Measurements from ENCODE around the gene GLB1L2. TPM values are rescaled to one million over a fixed set of nuclear protein-coding genes. Genes with fewer than 3 reads are reported as not detected.

GLB1L2 gene
- total and polyA plus RNA-seq, 2 donors (not counting 1 experiment from before 2014, with no cell fraction given): under 0.01 to 0.11 TPM

DNA sequence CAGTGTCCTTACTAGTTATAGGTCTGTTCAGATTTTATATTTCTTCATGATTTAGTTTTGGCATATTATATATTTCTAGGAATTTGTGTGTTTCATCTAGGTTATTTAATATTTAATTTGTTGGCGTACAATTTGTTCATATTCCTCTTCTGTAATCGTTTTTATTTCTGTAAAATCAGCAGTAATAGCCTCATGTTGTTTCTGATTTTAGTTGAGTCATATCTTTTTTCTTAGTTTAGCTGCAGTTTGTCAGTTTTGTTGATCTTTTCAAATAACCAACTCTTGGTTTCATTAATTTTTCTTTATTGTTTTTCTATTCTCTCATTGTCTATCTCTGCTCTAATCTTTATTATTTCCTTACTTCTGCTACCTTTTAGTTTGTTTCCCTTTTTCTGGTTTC is 20.3 kb downstream of the GLB1L2 start:
- no peak overlapping the region for H2AFZ ChIP-seq (ENCODE audit: low read length)
- H3K4me2 ChIP-seq (ENCODE audit: extremely low read depth, insufficient read depth, low read length): no peak overlapping the region
- no peak overlapping the region for H3K4me3 ChIP-seq (replicated peaks in 1 of 4; ENCODE audit: control extremely low read depth in 1 of 4, insufficient read depth in 1 of 4, low read depth in 3 of 4, low read length in 4 of 4)
- TF ChIP-seq, protein P1, sequence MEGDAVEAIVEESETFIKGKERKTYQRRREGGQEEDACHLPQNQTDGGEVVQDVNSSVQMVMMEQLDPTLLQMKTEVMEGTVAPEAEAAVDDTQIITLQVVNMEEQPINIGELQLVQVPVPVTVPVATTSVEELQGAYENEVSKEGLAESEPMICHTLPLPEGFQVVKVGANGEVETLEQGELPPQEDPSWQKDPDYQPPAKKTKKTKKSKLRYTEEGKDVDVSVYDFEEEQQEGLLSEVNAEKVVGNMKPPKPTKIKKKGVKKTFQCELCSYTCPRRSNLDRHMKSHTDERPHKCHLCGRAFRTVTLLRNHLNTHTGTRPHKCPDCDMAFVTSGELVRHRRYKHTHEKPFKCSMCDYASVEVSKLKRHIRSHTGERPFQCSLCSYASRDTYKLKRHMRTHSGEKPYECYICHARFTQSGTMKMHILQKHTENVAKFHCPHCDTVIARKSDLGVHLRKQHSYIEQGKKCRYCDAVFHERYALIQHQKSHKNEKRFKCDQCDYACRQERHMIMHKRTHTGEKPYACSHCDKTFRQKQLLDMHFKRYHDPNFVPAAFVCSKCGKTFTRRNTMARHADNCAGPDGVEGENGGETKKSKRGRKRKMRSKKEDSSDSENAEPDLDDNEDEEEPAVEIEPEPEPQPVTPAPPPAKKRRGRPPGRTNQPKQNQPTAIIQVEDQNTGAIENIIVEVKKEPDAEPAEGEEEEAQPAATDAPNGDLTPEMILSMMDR (conservative IDR thresholded peaks at IDR 0.05 in 1 of 2, IDR thresholded peaks at IDR 0.05 in 1 of 2; ENCODE audit: low read depth in 1 of 2, low read length in 2 of 2): no peak
- TF ChIP-seq EZH2 (IDR thresholded peaks at IDR 0.05; ENCODE audit: low read length, missing control alignments): no peak
- no peaks in the 10 kb centered on the region for H3K4me1 ChIP-seq (ENCODE audit: control insufficient read depth, extremely low read depth, insufficient read depth, low read length)
- no peak for DNase-seq (ENCODE audit: low read depth in 2 of 2)
- H3K9me3 ChIP-seq (ENCODE audit: control insufficient read depth, insufficient read depth, low read depth, low read length): no peaks in the 10 kb centered on the region
- H3K79me2 ChIP-seq (ENCODE audit: control insufficient read depth, insufficient read depth, low read length): no peaks in the 10 kb centered on the region
- no peak overlapping the region for H3K9ac ChIP-seq (ENCODE audit: insufficient read depth, low read length)
- no peaks in the 10 kb centered on the region for H3K36me3 ChIP-seq (ENCODE audit: control insufficient read depth, insufficient read depth, low read length)
- no peaks in the 10 kb centered on the region for H3K27me3 ChIP-seq (ENCODE audit: control insufficient read depth, insufficient read depth, low read length)
- H4K20me1 ChIP-seq (ENCODE audit: control insufficient read depth, extremely low read depth, insufficient read depth, low read length): no peaks in the 10 kb centered on the region
- H3K27ac ChIP-seq (ENCODE audit: insufficient read depth, low read length): no peak overlapping the region

DNA sequence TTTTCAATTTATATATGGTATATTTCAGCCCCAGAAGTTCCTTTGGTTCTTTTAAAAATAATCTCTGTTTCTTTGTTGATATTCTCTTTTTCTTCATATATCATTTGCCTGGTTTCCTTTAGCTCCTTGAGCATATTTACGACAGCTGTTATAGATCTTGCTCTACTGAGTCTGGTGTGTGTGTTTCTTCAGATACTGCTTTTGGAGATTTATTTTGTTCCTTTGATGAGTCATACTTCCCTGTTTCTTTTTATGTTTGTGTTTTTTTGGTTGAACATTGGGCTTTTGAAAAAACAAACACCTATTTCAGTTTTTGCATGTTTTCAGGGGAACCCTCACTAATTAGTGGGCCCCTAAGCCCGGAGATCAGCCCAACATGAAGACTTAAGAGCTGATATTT is 23.3 kb downstream of the GLB1L2 start:
- Histone ChIP-seq H3K9me3 (ENCODE audit: control insufficient read depth, insufficient read depth, low read depth, low read length) (no peaks in the 10 kb centered on the region), H3K27me3 (ENCODE audit: control insufficient read depth, insufficient read depth, low read length) (no peaks in the 10 kb centered on the region), H2AFZ (ENCODE audit: low read length) (no peak overlapping the region), H3K79me2 (ENCODE audit: control insufficient read depth, insufficient read depth, low read length) (no peaks in the 10 kb centered on the region), H4K20me1 (ENCODE audit: control insufficient read depth, extremely low read depth, insufficient read depth, low read length) (no peaks in the 10 kb centered on the region), H3K9ac (ENCODE audit: insufficient read depth, low read length) (no peak overlapping the region), H3K27ac (ENCODE audit: insufficient read depth, low read length) (no peak overlapping the region), H3K4me3 (replicated peaks in 1 of 4; ENCODE audit: control extremely low read depth in 1 of 4, insufficient read depth in 1 of 4, low read depth in 3 of 4, low read length in 4 of 4) (no peak overlapping the region), H3K4me2 (ENCODE audit: extremely low read depth, insufficient read depth, low read length) (no peak overlapping the region), H3K4me1 (ENCODE audit: control insufficient read depth, extremely low read depth, insufficient read depth, low read length) (no peaks in the 10 kb centered on the region), H3K36me3 (ENCODE audit: control insufficient read depth, insufficient read depth, low read length) (no peaks in the 10 kb centered on the region)
- TF ChIP-seq, protein P1 (conservative IDR thresholded peaks at IDR 0.05 in 1 of 2, IDR thresholded peaks at IDR 0.05 in 1 of 2; ENCODE audit: low read depth in 1 of 2, low read length in 2 of 2): no peak
- no peak for TF ChIP-seq EZH2 (IDR thresholded peaks at IDR 0.05; ENCODE audit: low read length, missing control alignments)
- DNase-seq (ENCODE audit: low read depth in 2 of 2): no peak

DNA sequence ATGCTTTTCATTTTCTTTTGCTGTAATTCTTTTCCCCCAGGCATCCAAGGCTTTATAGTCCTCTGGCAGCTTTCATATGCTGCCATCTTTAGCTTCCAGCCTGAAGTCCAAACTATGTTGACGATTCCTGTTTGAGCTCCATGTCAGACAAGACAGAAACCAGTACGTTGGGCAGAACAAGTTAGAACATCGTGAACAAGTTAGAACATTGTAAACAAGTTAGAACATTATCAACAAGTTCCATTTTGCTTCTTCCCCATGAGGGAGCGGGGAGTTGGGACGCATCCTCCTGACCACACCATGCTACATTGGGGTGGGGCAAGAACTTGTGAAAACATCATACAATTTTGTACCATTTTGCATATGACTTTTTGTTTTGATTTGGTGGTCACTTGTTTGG is 23.9 kb downstream of the GLB1L2 start:
- TF ChIP-seq, protein P1 (conservative IDR thresholded peaks at IDR 0.05 in 1 of 2, IDR thresholded peaks at IDR 0.05 in 1 of 2; ENCODE audit: low read depth in 1 of 2, low read length in 2 of 2): no peak
- no peak for TF ChIP-seq EZH2 (IDR thresholded peaks at IDR 0.05; ENCODE audit: low read length, missing control alignments)
- Histone ChIP-seq H3K27me3 (ENCODE audit: control insufficient read depth, insufficient read depth, low read length) (no peaks in the 10 kb centered on the region), H4K20me1 (ENCODE audit: control insufficient read depth, extremely low read depth, insufficient read depth, low read length) (no peaks in the 10 kb centered on the region), H2AFZ (ENCODE audit: low read length) (no peak overlapping the region), H3K27ac (ENCODE audit: insufficient read depth, low read length) (no peak overlapping the region), H3K36me3 (ENCODE audit: control insufficient read depth, insufficient read depth, low read length) (no peaks in the 10 kb centered on the region), H3K4me1 (ENCODE audit: control insufficient read depth, extremely low read depth, insufficient read depth, low read length) (no peaks in the 10 kb centered on the region), H3K79me2 (ENCODE audit: control insufficient read depth, insufficient read depth, low read length) (no peaks in the 10 kb centered on the region), H3K4me2 (ENCODE audit: extremely low read depth, insufficient read depth, low read length) (no peak overlapping the region), H3K9me3 (ENCODE audit: control insufficient read depth, insufficient read depth, low read depth, low read length) (no peaks in the 10 kb centered on the region), H3K4me3 (replicated peaks in 1 of 4; ENCODE audit: control extremely low read depth in 1 of 4, insufficient read depth in 1 of 4, low read depth in 3 of 4, low read length in 4 of 4) (no peak overlapping the region), H3K9ac (ENCODE audit: insufficient read depth, low read length) (no peak overlapping the region)
- no peak for DNase-seq (ENCODE audit: low read depth in 2 of 2)
